GM19468 (cell line): ENCODE data around the gene ESD.

ENCODE experiments used
- ATAC-seq: cut with Tn5 transposase; IDR thresholded peaks from one replicate; pipeline ENCODE4 v1.9.1; 2021; ENCODE audit warnings: mild to moderate bottlenecking, moderate library complexity, moderate number of reproducible peaks; ENCODE audit not compliant: unreplicated experiment; ENCODE audit errors: extremely low read depth

The ESD gene

DNA sequence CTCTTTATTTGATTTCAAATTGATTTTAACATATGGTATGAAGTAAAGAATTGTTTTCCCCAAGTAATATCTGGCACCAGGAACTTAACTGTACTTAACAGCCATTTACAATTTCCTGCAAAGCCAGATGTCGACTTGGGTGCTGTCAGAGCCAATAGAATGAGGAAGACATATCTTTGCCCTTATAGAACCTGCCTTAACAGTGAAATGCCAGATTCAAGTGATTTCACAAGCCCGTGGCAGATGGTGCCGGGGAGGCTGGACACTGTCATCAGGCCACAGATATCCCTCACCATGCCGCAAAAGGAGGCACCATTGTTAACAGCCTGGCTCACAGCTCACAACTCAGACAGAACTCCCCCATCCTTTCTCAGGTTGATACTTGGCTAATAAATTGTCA, 48.7 kb downstream of the ESD start:
- no peak for ATAC-seq

DNA sequence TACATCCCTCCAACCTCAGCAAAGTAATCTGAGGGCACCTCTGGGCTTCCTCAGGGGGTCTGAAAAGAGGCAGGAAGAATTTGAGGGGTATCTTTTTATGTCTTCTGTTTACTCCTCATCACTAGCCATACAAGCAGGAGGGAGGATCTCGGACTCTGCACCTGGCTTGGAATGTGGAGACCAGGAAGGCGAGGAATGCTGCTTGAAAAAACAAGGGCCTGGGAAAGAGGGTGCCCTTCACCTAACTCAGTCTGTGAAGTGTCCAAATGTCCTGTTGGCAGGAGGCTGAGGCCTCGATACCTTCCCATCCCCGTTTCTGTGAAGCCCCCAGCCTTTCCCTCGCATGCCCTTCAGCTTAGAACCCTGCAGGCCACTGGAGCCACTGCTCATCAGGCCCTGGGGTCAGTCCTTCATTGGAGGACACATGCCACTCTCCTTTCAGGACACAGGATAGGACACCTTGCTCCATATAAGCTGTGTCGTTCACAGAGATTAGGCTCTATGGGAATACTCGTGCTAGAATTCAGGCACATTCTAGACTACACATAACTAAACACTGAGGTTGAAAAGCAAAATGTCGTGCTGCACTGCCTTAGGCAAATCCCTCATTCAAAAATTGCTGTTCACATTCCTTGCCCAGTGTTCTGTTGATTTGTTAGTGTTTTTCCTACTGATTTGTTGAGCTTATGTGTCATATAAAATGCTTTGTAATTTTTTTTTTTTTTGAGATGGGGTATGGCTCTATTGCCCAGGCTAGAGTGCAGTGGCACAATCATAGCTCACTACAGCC, 49.7 kb downstream of the ESD start:
- no peak for ATAC-seq

DNA sequence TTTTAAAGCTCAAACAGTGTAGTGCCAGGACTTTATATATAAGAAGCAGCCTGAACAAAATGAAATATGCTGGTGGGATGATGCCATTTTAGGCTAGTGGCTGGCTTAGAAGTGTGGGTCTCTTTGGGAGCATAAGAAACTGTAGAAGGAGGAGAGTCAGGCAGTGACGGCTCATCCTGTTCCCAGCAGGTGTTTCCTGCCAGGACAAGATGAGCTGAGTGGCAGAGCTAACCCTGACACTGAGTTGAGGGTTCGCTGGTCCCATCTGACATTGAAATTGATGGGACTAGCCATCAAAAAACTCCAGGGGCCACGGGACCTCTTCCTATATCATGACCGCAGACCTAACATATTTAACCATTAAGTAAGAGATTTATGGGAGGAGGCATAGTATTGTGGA, 51.3 kb downstream of the ESD start:
- no peak for ATAC-seq

DNA sequence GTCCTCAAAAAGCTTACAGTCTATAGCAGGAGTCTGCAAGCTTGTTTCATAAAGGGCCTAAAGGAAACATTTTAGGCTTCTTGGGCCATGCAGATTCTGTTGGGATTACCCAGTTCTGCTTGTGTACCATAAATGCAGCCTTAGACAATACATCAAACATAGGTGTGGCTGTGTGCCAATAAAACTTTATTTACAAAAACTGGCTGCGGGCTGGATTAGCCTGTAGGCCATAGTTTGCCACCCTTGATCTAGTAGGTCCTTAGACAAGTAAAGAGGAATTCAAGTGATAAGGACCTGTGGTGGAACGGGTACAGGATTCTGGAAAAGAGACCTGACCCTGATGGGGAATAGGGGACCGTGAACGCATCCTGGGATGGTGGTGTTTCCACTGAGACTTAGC, 51.9 kb downstream of the ESD start:
- ATAC-seq: no peak

DNA sequence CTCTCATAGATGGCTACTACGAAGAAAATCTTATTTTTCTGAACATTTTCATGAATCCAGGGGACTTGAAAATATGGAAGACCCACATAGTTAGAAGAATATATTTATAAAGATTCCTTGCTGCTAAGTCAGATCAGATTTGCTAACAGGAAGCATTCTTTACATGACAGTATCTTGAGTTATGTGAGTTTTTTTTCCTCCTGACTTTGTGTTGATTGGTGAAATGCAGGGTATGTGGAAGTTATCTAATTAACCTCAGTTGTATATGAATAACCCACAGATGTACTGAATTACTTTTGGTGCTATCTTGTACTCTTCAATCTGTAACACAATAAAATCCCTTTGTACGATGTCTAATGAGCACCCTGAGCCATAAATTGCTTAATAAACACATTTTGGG, 53.8 kb downstream of the ESD start:
- ATAC-seq: no peak

DNA sequence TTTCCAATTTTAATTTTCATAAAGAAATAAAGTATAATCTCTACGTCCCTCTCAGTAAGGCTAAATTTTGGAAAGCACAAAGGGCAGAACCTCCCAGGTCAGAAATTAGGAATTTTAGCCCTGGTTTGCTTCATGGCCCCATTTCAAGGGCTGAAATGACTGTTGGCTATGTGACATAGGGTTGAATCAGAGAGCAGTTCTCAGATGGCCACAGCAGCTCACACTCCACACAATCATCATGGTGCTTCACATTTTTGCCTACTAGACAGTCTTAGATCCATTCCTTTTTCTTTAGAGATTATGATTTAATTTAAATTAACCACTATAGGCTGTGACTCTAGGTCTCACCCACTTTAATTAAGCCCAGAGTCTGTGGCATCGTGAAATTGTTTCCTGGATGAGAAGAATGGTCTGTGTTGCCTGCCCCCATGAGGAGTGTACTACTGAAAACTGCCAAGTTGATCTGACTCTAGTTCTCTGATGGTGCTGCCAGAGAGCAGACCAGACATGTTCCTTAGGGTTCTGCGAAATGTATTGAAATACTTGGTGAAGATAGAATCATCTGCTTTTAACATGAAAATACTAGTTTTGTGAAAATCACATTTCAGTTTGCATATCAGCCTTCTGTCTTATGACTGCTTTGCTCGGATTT, 57.4 kb downstream of the ESD start:
- no peak for ATAC-seq

DNA sequence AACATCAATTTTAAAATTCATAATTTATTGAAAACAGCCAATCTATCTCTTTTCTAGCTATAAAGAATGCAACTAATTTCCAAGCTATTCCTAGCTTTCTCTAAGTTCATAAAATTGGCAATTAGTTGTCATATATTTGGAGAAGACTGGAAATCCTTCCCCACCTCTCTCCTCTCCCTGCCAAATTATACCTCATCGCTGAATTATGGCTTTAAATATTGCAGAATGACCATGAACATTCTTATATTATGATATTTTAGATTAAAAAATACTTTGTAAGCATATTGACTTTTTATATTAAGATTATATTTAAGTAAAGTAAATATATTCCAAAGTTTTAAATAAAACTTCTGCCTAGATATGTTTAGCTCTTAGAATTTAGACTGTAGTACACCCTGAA, 58.2 kb downstream of the ESD start:
- ATAC-seq: no peak

DNA sequence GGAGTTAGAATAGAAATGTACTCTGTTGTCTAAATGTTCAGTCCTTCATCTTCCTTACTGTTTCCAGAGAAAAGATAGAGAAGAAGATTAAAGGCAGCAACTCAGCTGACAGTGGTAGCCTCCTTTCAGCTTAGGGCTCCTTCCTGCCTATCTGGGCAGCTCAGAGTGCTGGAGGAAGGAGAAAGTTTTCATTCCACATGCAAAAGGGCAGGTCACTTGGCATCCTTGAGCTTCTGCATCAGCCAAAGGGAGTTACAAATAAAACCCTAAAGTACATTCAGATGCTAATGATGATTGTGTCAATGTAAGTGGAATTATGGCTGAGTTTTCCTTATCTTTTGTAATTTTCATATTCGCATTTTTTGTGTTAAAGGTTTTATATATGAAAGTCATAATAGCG, 58.9 kb downstream of the ESD start:
- ATAC-seq: no peak

DNA sequence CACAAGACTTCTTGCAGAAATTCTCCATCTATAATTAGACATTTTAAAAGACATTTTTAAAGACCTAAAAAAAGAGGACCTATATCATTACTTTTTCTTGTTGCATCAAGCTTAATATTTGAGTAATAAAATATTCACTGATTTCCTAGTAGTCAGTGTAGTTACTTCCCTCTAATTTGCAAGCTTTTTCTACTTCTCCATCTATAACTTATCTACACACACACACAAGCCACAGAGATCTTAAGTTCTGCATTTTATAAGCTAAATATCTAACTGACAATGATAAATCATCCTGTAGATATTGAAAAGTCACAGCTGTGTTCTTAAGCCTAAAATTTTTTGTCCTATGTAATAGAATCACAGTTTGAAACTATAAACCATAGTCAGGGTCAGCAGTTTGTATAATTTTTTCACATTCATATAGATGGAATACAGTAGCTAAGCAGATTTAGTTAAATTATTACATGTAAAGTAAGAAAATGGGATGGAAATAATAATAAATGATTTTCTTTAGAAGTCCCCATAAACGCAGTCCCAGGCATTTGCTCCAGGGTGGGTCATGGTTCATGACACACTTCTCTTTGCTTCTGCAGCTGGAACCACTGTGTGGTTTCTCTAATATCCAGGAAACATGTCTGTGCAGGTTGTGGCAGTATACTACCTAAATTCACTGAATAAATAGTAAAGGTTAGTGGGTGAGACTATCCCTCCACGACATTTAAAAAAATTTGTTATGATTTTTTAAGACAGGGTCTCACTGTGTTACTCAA, 60.2 kb downstream of the ESD start:
- ATAC-seq: no peak

DNA sequence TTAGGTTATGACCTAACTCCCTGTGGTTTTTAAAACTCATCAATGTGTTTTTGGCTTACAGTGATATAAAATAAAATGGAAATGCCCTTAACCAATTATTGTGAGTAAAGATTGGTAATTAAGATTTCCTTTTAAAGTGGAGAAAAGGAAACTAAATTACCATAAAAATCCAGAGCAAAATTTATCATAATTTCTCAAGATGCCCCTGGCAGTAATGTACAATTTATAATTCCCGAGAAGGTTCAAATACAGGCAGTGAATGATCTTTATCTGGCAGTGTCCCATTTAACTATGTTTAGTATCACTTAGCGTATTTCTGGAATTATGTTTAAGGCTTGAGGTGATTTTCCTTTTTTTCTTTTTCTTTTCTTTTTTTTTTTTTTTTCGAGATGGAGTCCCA, 61.5 kb downstream of the ESD start:
- no peak for ATAC-seq

DNA sequence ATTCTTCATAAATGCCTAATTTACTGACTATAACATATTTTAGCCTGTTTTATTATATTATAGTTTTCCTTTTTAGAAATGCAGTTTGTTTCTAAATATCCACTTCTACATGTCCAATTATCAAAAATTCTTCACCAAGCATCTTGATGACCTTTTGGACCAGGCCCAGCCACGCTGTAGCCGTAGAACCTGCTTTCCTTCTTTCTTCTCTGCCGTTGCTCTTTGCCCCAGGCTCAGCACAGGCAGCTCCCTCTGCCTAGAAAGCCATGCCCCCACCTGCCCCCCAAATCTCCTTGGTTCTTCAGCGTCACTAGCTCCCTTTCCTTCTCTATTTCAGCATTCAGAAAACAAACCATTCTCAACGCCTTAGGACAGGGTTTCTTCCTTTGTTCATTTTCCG, 65.4 kb downstream of the ESD start:
- no peak for ATAC-seq

DNA sequence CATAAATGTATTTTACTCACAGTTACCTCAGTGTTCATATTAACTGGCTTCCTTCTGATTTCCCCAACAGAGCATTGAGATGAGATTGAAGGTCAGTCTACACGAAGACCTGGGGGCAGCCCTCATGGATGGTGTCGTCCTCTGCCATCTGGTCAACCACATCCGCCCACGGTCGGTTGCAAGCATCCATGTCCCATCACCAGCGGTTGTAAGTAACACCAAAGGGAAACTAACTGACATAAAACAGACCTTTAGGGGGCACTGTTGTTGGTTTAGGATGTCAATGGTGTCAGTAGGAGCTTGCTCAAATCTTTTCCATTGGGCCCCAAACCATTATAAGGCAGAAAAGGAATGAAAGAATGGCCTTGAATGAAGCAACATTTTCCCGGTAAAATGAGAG, 68.2 kb downstream of the ESD start:
- ATAC-seq: no peak

DNA sequence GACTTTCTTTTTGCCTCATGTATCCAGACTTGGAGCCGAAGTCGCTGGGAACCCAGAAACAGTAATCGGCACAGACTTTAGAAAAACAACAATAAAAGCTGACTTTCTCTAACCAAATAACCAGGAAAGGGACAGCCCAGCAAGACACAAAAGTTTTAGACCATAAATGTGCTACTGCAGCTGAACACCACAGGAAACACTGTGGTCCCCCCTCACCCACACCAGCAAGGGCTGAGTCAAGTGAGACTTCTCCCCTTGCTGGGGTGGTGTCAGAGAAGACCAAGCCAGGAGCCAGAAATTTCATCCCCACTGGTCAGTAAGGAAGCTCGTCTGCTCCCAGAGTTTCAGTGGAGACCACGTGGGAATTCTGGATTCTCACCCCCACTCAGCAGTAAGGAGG, 70.6 kb downstream of the ESD start:
- ATAC-seq: no peak
